Thoracic aorta (tissue), 2 donors: ENCODE measurements around the gene SNX1. TPM values are rescaled to one million over a fixed set of nuclear protein-coding genes. Genes with fewer than 3 reads are reported as not detected.

Source experiments
- ATAC-seq: fragments of 150-250 bp; one replicate; pipeline ENCODE4 v1.8.0; 2017; ENCODE audit warnings: low read depth; ENCODE audit not compliant: insufficient number of reproducible peaks, low FRiP score
- DNase-seq: peaks from one replicate; pipeline ENCODE4 v3.0.0-alpha.2; 2020; ENCODE audit warnings: low spot score
- H3K27ac ChIP-seq, 2 donors: fragments of 200-600 bp; sonication (generic); 1 replicate in 1 of 2; 2 replicates in 1 of 2; pipeline ENCODE4 v1.5.1; 2016; ENCODE audit warnings: mild to moderate bottlenecking in 2 of 2, moderate library complexity in 2 of 2
- H3K27me3 ChIP-seq: fragments of 200-600 bp; sonication (generic); replicated peaks from 2 replicates; pipeline ENCODE4 v1.6.0; 2016; ENCODE audit warnings: mild to moderate bottlenecking; ENCODE audit not compliant: insufficient read depth
- H3K36me3 ChIP-seq: fragments of 200-600 bp; sonication (generic); one replicate; pipeline ENCODE4 v1.5.1; 2016
- H3K4me1 ChIP-seq, 2 donors: fragments of 200-600 bp; sonication (generic); 1 replicate in 1 of 2; 2 replicates in 1 of 2; pipeline versions ENCODE4 v1.5.1 to v1.6.0; 2016; ENCODE audit warnings: low read depth in 2 of 2, mild to moderate bottlenecking in 1 of 2; ENCODE audit not compliant: control insufficient read depth in 1 of 2
- H3K4me3 ChIP-seq: fragments of 200-600 bp; sonication (generic); 2 replicates; pipeline ENCODE4 v1.5.1; 2016; ENCODE audit warnings: mild to moderate bottlenecking
- H3K9me3 ChIP-seq: fragments of 200-600 bp; sonication (generic); 2 replicates; pipeline ENCODE4 v1.5.1; 2016
- CTCF ChIP-seq: fragments of 200-600 bp; sonication (generic); IDR thresholded peaks from one replicate; pipeline ENCODE4 v1.5.1; 2019; ENCODE audit warnings: antibody characterized with exemption
- total RNA-seq, 2 donors: library from RNA; depleted of rRNA; stranded (reverse); fragments of >200 nt; gene quantifications; one replicate each; pipeline versions ENCODE4 v1.1.0 to v1.2.3, GENCODE V29; 2016

Gene SNX1
- total RNA-seq, 2 donors from 2014 or later, result 47.2 to 104 TPM

GRCh38 chr15:64152507-64153387 lies 57.0 kb downstream of the SNX1 start:
- no peak for ATAC-seq
- TF ChIP-seq CTCF, result no peak
- Histone ChIP-seq H3K36me3 (peaks cover 23% of the 10 kb centered on the region), H3K9me3 (no peaks in the 10 kb centered on the region), H3K4me1 (peaks cover 21 to 30% of the 10 kb centered on the region in 2 donors), H3K27ac (no peak overlapping the region), H3K27me3 (peaks cover 6% of the 10 kb centered on the region), H3K4me3 (peak overlapping the region; percentile 68)
- no peak for DNase-seq

GRCh38 chr15:64153480-64154367 lies 57.9 kb downstream of the SNX1 start:
- Histone ChIP-seq H3K27ac (no peak overlapping the region), H3K36me3 (peaks cover 32% of the 10 kb centered on the region), H3K4me3 (peak overlapping the region; percentile 29), H3K9me3 (no peaks in the 10 kb centered on the region), H3K27me3 (peaks cover 6% of the 10 kb centered on the region), H3K4me1 (peaks cover 21 to 30% of the 10 kb centered on the region in 2 donors)
- DNase-seq (peak; percentile 64), ATAC-seq (peak; percentile 44)
- TF ChIP-seq CTCF, result peak; percentile 98

GRCh38 chr15:64155802-64156651 lies 60.2 kb downstream of the SNX1 start:
- no peak overlapping the region for H3K27ac ChIP-seq
- DNase-seq, result no peak
- H3K4me3 ChIP-seq, result no peak overlapping the region
- H3K4me1 ChIP-seq, result peaks cover 28 to 46% of the 10 kb centered on the region in 2 donors
- H3K9me3 ChIP-seq, result no peaks in the 10 kb centered on the region
- no peak for ATAC-seq
- TF ChIP-seq CTCF, result no peak
- H3K36me3 ChIP-seq, result peaks cover 53% of the 10 kb centered on the region
- peaks cover 6% of the 10 kb centered on the region for H3K27me3 ChIP-seq

- no peak for TF ChIP-seq CTCF
- Histone ChIP-seq H3K36me3 (peaks cover 53% of the 10 kb centered on the region), H3K4me1 (peaks cover 28 to 46% of the 10 kb centered on the region in 2 donors), H3K4me3 (no peak overlapping the region), H3K27ac (no peak overlapping the region), H3K9me3 (no peaks in the 10 kb centered on the region), H3K27me3 (peaks cover 2% of the 10 kb centered on the region)
- no peak for DNase-seq
- no peak for ATAC-seq
These were observed 61.0 kb downstream of the SNX1 start for GRCh38 chr15:64156652-64157331.
